ENCODE data around the gene XXYLT1. TPM values are rescaled to one million over a fixed set of nuclear protein-coding genes. Genes with fewer than 3 reads are reported as not detected.

Gene XXYLT1
- total and polyA plus RNA-seq, 2 of the 8 experiments (the other 6 are each of a cell fraction or from before 2014, with no cell fraction given), result 18.9 to 23.8 TPM

DNA sequence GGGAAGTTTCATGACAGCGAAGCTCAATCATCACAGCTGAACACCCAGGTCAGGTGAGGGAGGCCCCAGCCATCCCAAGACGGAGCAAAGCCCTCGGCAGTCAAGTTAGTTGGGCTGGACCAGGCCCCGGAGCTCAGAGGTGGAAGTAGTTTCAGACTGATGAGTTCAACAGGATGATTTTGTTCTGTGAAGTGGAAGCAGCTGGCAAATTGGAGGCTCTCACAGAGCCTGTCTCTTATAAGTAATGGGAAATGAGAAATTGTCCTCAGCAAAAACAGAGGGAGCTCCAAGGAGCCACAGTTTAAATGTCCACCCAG is 245.1 kb downstream of the XXYLT1 start:
- no peak overlapping the region for H2BK5ac ChIP-seq (ENCODE audit: low read depth, low read length)
- ChIA-PET CTCF (ENCODE audit: partially characterized antibody) (interaction anchor here (0.6 to 1.8 kb wide), 8 partner anchors 11 to 343 kb away, joined by 3 to 8 read pairs (median 3); no protein-coding TSS in a partner anchor), POLR2A (ENCODE audit: partially characterized antibody) (interaction anchor here (0.7 kb wide), 1 partner anchor 59 kb away, joined by 3 read pairs; no protein-coding TSS in a partner anchor)
- H3K4ac ChIP-seq (replicated peaks; ENCODE audit: insufficient read length, low read depth, low read length), result no peak overlapping the region
- H3K23me2 ChIP-seq (ENCODE audit: low read depth, low read length), result no peaks in the 10 kb centered on the region
- H3K18ac ChIP-seq (ENCODE audit: extremely low read depth, low read length), result no peak overlapping the region
- no peak overlapping the region for H3K14ac ChIP-seq (ENCODE audit: insufficient read length)
- H4K5ac ChIP-seq (ENCODE audit: insufficient read length, low read depth, low read length), result no peak overlapping the region
- no peak overlapping the region for H3K4me3 ChIP-seq (ENCODE audit: extremely low read depth in 1 of 4, insufficient read depth in 2 of 4, low read depth in 3 of 4, low read length in 4 of 4)
- peaks cover 0 to 3% of the 10 kb centered on the region in 2 experiments; a peak in 1 of 4 replicates for H3K9me3 ChIP-seq (ENCODE audit: insufficient read depth in 2 of 2, low read depth in 1 of 2, low read length in 1 of 2)
- no peak overlapping the region for H4K91ac ChIP-seq (replicated peaks; ENCODE audit: insufficient read length, low read length)
- H2BK120ac ChIP-seq (replicated peaks; ENCODE audit: low read depth, low read length), result no peak overlapping the region
- no peaks in the 10 kb centered on the region for H3K4me1 ChIP-seq (replicated peaks in 1 of 4; ENCODE audit: control insufficient read depth in 3 of 4, insufficient read depth in 4 of 4, low read length in 3 of 4)
- WGBS, 2 experiments (ENCODE audit: extremely low coverage in 1 of 2, insufficient coverage in 1 of 2, insufficient read length in 1 of 2, insufficient replicate concordance in 2 of 2, low coverage in 1 of 2, low lambda C conversion rate in 2 of 2, missing lambda C conversion rate in 1 of 2), result 96% methylated on average over 4 of the region's 4 CpGs; no CpG with 5 or more reads in 1 of the 2 experiments
- H3K79me2 ChIP-seq (ENCODE audit: control insufficient read depth in 1 of 2, insufficient read depth in 2 of 2, low read length in 2 of 2), result no peaks in the 10 kb centered on the region
- H3K4me2 ChIP-seq (ENCODE audit: insufficient read depth in 1 of 2, low read depth in 2 of 2, low read length in 2 of 2), result no peak overlapping the region
- no peak overlapping the region for H2BK15ac ChIP-seq (ENCODE audit: low read length)
- H3K79me1 ChIP-seq (ENCODE audit: low read depth, low read length), result no peaks in the 10 kb centered on the region
- no peaks in the 10 kb centered on the region for H4K20me1 ChIP-seq (replicated peaks in 1 of 2; ENCODE audit: control insufficient read depth in 1 of 2, insufficient read depth in 2 of 2, low read length in 2 of 2)
- H2BK20ac ChIP-seq (ENCODE audit: low read length), result no peak overlapping the region
- no peak overlapping the region for H3K9ac ChIP-seq (replicated peaks in 1 of 4; ENCODE audit: extremely low read depth in 1 of 4, low read depth in 3 of 4, low read length in 3 of 4)
- no peak overlapping the region for H2AFZ ChIP-seq (ENCODE audit: low read length)
- H4K8ac ChIP-seq (ENCODE audit: extremely low read depth, insufficient read depth, low read length), result no peak overlapping the region
- H3K27ac ChIP-seq (ENCODE audit: low read depth, low read length), result no peak overlapping the region
- no peak overlapping the region for H3K56ac ChIP-seq (replicated peaks; ENCODE audit: insufficient read length, low read depth, low read length)
- no peak overlapping the region for H2AK5ac ChIP-seq (ENCODE audit: low read depth, low read length)
- H3K27me3 ChIP-seq (replicated peaks in 1 of 4; ENCODE audit: control insufficient read depth in 3 of 4, extremely low read depth in 1 of 4, insufficient read depth in 3 of 4, low read length in 3 of 4), result no peaks in the 10 kb centered on the region
- no peaks in the 10 kb centered on the region for H3K36me3 ChIP-seq (ENCODE audit: control insufficient read depth in 2 of 4, insufficient read depth in 4 of 4, low read length in 3 of 4)
- H2BK12ac ChIP-seq (ENCODE audit: low read depth, low read length), result no peak overlapping the region
- FAIRE-seq (no peak), DNase-seq (ENCODE audit: low read depth in 1 of 2, low spot score in 2 of 2) (no peak)
- H3K23ac ChIP-seq (ENCODE audit: insufficient read length), result no peak overlapping the region
- TF ChIP-seq CEBPB (IDR thresholded peaks at IDR 0.05; ENCODE audit: low read depth, low read length) (no peak), EP300 (IDR thresholded peaks at IDR 0.05; ENCODE audit: borderline replicate concordance in 1 of 2, low read depth in 2 of 2, low read length in 2 of 2) (no peak), SIX5 (IDR thresholded peaks at IDR 0.05; ENCODE audit: low read depth, low read length) (no peak), FOSL1 (IDR thresholded peaks at IDR 0.05; ENCODE audit: insufficient read depth, low read depth, low read length) (no peak), SP2 (IDR thresholded peaks at IDR 0.05; ENCODE audit: low read length) (no peak)
- TF ChIP-seq, protein P1, sequence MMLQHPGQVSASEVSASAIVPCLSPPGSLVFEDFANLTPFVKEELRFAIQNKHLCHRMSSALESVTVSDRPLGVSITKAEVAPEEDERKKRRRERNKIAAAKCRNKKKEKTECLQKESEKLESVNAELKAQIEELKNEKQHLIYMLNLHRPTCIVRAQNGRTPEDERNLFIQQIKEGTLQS (IDR thresholded peaks at IDR 0.05; ENCODE audit: insufficient read depth, low read depth, low read length), result no peak
